ENCODE data around the gene DHRS7B.

GRCh38 chr17:21210411-21211076 is 83.8 kb downstream of the DHRS7B start:
- TF ChIP-seq CTCF (IDR thresholded peaks at IDR 0.05) (no peak), EP300 (IDR thresholded peaks at IDR 0.05) (no peak)

Data from suprapubic skin (tissue), 3 donors.